Measurements from ENCODE around the gene TBC1D16.

TBC1D16 gene

DNA sequence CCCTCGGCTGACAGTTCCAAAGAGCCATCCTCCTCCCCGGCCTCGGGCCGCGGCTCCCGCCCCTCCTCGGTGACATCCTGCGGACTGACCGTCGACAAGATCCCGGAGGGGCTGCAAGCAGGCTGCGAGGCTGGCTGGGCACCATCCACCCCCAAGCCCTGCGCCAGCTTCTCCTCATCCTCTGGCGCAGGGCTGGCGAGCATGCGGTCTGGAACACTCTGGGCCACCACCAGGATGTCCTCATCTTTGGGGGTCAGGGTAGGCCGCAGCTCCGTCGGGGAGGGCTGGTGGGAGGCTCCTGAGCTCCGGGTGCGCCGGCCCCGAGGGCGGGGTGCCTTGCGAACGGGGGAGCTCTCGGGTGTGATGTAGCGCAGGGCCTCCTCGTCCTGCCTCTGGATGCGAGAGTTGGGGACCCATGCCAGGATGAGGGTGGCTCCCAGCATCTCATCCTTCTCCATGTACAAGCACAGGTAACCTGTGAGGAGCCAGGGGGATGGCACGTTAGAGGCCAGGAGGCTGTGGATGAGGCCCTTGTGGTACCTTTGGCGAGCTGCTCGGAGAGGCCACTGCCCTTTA, 25.3 kb downstream of the TBC1D16 start:
- no peaks in the 10 kb centered on the region for H3K36me3 ChIP-seq (ENCODE audit: control insufficient read depth, insufficient read depth, low read length)
- no peaks in the 10 kb centered on the region for H3K27me3 ChIP-seq (ENCODE audit: control insufficient read depth, insufficient read depth, low read length, poor library complexity, severe bottlenecking)
- 94 to 95% methylated on average over 33 of the region's 33 CpGs for WGBS, 2 experiments
- no peaks in the 10 kb centered on the region for H3K9me3 ChIP-seq (ENCODE audit: control insufficient read depth, low read length)
- no peak overlapping the region for H3K4me3 ChIP-seq (ENCODE audit: insufficient read depth, low read depth, low read length)
- no peaks in the 10 kb centered on the region for H3K4me1 ChIP-seq (ENCODE audit: control insufficient read depth, insufficient read depth, low read length)
- no peak overlapping the region for H3K27ac ChIP-seq (ENCODE audit: insufficient read depth, low read depth, low read length, poor library complexity, severe bottlenecking)

GRCh38 chr17:80009391-80010282, 26.0 kb downstream of the TBC1D16 start:
- H3K27me3 ChIP-seq (ENCODE audit: control insufficient read depth, insufficient read depth, low read length, poor library complexity, severe bottlenecking), result no peaks in the 10 kb centered on the region
- no peak overlapping the region for H3K27ac ChIP-seq (ENCODE audit: insufficient read depth, low read depth, low read length, poor library complexity, severe bottlenecking)
- H3K9me3 ChIP-seq (ENCODE audit: control insufficient read depth, low read length), result no peaks in the 10 kb centered on the region
- WGBS, 2 experiments, result 95 to 96% methylated on average over 34 of the region's 34 CpGs
- H3K4me3 ChIP-seq (ENCODE audit: insufficient read depth, low read depth, low read length), result no peak overlapping the region
- H3K4me1 ChIP-seq (ENCODE audit: control insufficient read depth, insufficient read depth, low read length), result no peaks in the 10 kb centered on the region
- no peaks in the 10 kb centered on the region for H3K36me3 ChIP-seq (ENCODE audit: control insufficient read depth, insufficient read depth, low read length)

DNA sequence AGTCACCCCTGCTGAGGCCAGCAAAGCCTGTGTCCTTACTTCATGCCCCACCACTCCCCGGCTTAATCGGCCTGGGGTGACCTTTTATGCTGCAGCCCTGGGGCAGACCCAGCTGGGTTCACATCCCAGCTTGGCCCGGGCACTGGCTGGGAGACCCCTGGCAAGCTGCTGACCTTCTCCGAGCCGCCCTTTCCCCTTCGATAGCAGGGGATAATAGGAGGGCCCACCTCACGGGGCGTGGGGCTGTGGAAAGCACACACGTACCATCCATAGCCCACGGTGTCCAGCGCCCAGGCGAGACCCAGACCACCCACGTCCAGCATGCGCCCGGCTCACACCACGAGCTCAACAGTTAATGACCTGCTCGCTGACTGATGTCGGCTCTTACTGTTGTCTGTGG, 26.8 kb downstream of the TBC1D16 start:
- Histone ChIP-seq H3K9me3 (ENCODE audit: control insufficient read depth, low read length) (no peaks in the 10 kb centered on the region), H3K4me1 (ENCODE audit: control insufficient read depth, insufficient read depth, low read length) (no peaks in the 10 kb centered on the region), H3K4me3 (ENCODE audit: insufficient read depth, low read depth, low read length) (no peak overlapping the region), H3K27ac (ENCODE audit: insufficient read depth, low read depth, low read length, poor library complexity, severe bottlenecking) (no peak overlapping the region), H3K36me3 (ENCODE audit: control insufficient read depth, insufficient read depth, low read length) (no peaks in the 10 kb centered on the region), H3K27me3 (ENCODE audit: control insufficient read depth, insufficient read depth, low read length, poor library complexity, severe bottlenecking) (no peaks in the 10 kb centered on the region)
- 89 to 90% methylated on average over 18 of the region's 18 CpGs for WGBS, 2 experiments

GRCh38 chr17:80008383-80008840, 27.3 kb downstream of the TBC1D16 start:
- no peaks in the 10 kb centered on the region for H3K36me3 ChIP-seq (ENCODE audit: control insufficient read depth, insufficient read depth, low read length)
- H3K27ac ChIP-seq (ENCODE audit: insufficient read depth, low read depth, low read length, poor library complexity, severe bottlenecking), result no peak overlapping the region
- no peak overlapping the region for H3K4me3 ChIP-seq (ENCODE audit: insufficient read depth, low read depth, low read length)
- WGBS, 2 experiments, result 34 to 35% methylated on average over 17 of the region's 17 CpGs
- no peaks in the 10 kb centered on the region for H3K27me3 ChIP-seq (ENCODE audit: control insufficient read depth, insufficient read depth, low read length, poor library complexity, severe bottlenecking)
- H3K4me1 ChIP-seq (ENCODE audit: control insufficient read depth, insufficient read depth, low read length), result no peaks in the 10 kb centered on the region
- no peaks in the 10 kb centered on the region for H3K9me3 ChIP-seq (ENCODE audit: control insufficient read depth, low read length)

DNA sequence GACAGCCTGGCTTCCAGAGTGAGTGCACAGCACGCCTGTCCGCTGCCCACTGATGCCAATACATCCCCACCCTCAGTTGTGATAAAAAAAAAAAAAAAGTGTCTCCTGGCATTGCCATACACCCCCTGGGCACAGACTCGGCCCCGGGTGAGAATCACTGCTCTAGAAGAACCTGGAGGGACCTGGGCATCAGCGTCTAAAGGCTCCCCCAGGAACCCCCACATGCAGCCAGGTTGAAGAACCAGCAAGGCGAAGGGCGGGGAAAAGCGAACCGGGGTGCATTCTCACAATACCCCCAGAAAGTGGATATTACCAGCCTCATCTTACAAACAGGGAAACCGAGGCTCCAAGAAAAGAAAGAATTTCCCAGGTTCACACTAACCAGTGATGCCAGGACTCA, 27.7 kb downstream of the TBC1D16 start:
- 89 to 91% methylated on average over 10 of the region's 10 CpGs for WGBS, 2 experiments
- no peaks in the 10 kb centered on the region for H3K27me3 ChIP-seq (ENCODE audit: control insufficient read depth, insufficient read depth, low read length, poor library complexity, severe bottlenecking)

DNA sequence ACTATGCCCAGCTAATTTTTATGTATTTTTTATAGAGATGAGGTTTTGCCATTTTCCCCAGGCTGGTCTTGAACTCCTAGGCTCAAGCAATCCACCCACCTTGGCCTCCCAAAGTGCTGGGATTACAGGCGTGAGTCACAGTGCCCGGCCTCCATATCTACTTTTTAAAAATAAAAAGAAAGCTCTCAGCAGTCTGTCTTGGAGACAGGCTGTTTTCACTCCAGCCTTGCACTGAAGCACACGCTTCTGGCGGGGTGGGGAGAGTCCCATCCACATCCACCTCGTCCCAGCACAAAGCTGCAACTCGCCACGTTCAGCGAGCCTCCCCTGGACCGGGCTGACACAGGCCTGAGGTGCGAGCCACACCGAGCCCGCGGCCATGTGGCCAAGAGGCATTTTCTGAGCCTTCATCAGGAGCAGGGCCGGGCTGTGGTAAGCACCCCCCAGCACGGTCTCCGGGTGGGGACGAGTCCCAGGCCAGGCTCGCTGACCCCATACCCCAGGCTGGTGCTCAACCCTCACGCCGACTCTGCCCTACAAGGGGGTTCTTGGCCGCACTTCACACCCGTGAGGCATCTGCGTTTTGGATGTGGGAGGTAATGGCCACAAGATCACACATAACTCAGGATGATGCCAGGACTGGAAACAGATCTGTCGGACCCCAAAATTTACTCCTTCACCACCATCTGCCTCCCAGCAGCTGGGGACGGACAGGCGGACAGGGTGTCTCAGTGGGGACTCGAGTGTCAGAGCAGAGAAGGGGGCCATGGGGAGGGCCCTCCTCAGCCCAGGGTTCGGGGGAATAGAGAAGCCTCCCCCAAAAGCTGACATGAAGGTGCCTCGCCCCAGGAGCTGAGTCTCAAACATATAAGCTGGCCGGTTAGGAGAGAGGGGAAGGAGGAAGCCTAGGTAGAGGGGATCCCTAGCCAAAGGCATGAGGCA, 28.6 kb downstream of the TBC1D16 start:
- Histone ChIP-seq H3K9me3 (ENCODE audit: control insufficient read depth, low read length) (no peaks in the 10 kb centered on the region), H3K4me3 (ENCODE audit: insufficient read depth, low read depth, low read length) (no peak overlapping the region), H3K36me3 (ENCODE audit: control insufficient read depth, insufficient read depth, low read length) (no peaks in the 10 kb centered on the region), H3K27ac (ENCODE audit: insufficient read depth, low read depth, low read length, poor library complexity, severe bottlenecking) (no peak overlapping the region), H3K4me1 (ENCODE audit: control insufficient read depth, insufficient read depth, low read length) (no peaks in the 10 kb centered on the region), H3K27me3 (ENCODE audit: control insufficient read depth, insufficient read depth, low read length, poor library complexity, severe bottlenecking) (no peaks in the 10 kb centered on the region)
- WGBS, 2 experiments, result 94 to 95% methylated on average over 30 of the region's 30 CpGs

More for the DNA sequence above, 27.7 kb downstream of the TBC1D16 start:
- Histone ChIP-seq H3K36me3 (ENCODE audit: control insufficient read depth, insufficient read depth, low read length) (no peaks in the 10 kb centered on the region), H3K27ac (ENCODE audit: insufficient read depth, low read depth, low read length, poor library complexity, severe bottlenecking) (no peak overlapping the region), H3K9me3 (ENCODE audit: control insufficient read depth, low read length) (no peaks in the 10 kb centered on the region), H3K4me1 (ENCODE audit: control insufficient read depth, insufficient read depth, low read length) (no peaks in the 10 kb centered on the region), H3K4me3 (ENCODE audit: insufficient read depth, low read depth, low read length) (no peak overlapping the region)

GRCh38 chr17:80006339-80006720, 29.3 kb downstream of the TBC1D16 start:
- H3K9me3 ChIP-seq (ENCODE audit: control insufficient read depth, low read length), result no peaks in the 10 kb centered on the region
- H3K27ac ChIP-seq (ENCODE audit: insufficient read depth, low read depth, low read length, poor library complexity, severe bottlenecking), result no peak overlapping the region
- H3K36me3 ChIP-seq (ENCODE audit: control insufficient read depth, insufficient read depth, low read length), result no peaks in the 10 kb centered on the region
- H3K4me3 ChIP-seq (ENCODE audit: insufficient read depth, low read depth, low read length), result no peak overlapping the region
- H3K4me1 ChIP-seq (ENCODE audit: control insufficient read depth, insufficient read depth, low read length), result no peaks in the 10 kb centered on the region
- WGBS, 2 experiments, result 64 to 66% methylated on average over 8 of the region's 8 CpGs
- H3K27me3 ChIP-seq (ENCODE audit: control insufficient read depth, insufficient read depth, low read length, poor library complexity, severe bottlenecking), result no peaks in the 10 kb centered on the region

DNA sequence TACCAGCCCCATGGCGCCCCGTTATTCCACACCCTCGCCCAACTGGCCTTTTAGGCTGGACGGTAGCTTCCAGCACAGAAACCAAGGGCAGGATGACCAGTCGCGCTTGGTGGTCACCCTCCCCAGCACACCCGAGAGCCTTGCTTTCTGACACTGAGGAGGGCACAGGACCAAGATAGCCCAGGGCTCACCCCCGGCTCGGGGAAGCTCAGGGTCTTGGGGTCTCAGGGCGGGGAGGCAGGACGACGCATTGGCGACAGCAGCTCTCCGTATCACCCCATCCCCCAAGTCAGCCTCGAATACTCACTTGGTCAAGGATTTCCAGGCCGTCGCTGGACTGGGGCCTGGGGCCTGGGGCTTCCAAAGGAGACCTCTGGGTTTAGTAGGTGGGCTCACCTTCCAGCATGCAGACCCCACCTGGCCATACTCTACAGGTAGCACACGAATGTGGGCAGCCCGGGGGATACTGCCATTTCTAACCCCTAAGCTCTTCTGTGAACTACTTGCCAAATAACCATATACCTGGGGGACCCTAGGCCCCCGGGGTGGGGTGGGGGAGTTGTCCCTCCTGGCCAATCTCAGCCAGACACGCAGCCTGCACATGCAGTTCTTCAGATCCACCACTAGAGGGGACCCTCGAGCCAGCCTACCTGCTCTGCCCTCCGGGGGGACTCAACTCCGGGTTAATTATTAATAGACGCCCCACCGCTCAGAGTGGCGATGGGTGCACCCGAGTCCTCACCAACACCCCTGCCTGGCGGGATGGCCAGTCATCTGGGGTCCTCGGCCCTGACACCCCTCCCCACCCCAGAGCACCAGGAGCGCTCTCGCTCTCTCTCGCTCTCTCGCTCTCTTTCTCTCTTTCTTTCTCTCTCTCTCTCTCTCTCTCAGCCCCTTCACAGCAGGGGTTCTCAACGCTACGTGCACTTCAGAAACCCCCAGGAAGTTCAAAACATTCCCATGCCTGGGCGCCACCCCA, 30.0 kb downstream of the TBC1D16 start:
- Histone ChIP-seq H3K36me3 (ENCODE audit: control insufficient read depth, insufficient read depth, low read length) (no peaks in the 10 kb centered on the region), H3K4me3 (ENCODE audit: insufficient read depth, low read depth, low read length) (no peak overlapping the region), H3K9me3 (ENCODE audit: control insufficient read depth, low read length) (no peaks in the 10 kb centered on the region), H3K27ac (ENCODE audit: insufficient read depth, low read depth, low read length, poor library complexity, severe bottlenecking) (no peak overlapping the region), H3K4me1 (ENCODE audit: control insufficient read depth, insufficient read depth, low read length) (no peaks in the 10 kb centered on the region), H3K27me3 (ENCODE audit: control insufficient read depth, insufficient read depth, low read length, poor library complexity, severe bottlenecking) (no peaks in the 10 kb centered on the region)
- 56 to 59% methylated on average over 37 of the region's 37 CpGs for WGBS, 2 experiments

DNA sequence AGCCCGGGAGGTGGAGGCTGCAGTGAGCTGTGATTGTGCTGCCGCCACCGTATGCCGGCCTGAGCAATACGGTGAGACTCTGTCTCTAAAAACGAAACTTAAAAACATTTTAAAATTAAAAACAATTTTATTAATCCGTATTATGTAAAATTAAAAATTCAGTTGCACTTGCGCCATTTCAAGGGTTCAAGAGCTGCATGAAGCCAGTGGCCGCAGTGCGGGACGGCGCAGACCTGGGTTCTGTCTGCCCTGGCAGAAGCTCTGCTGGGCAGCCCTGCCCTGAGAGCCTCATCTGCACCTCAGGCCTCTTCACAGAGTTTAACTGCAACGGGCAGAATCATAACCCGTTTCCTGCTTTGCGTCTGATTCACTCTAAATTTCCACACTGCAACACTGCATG, 31.7 kb downstream of the TBC1D16 start:
- WGBS, 2 experiments, result 97 to 98% methylated on average over 15 of the region's 15 CpGs

More for the DNA sequence above, 31.7 kb downstream of the TBC1D16 start:
- Histone ChIP-seq H3K9me3 (ENCODE audit: control insufficient read depth, low read length) (no peaks in the 10 kb centered on the region), H3K4me3 (ENCODE audit: insufficient read depth, low read depth, low read length) (no peak overlapping the region), H3K36me3 (ENCODE audit: control insufficient read depth, insufficient read depth, low read length) (no peaks in the 10 kb centered on the region), H3K27ac (ENCODE audit: insufficient read depth, low read depth, low read length, poor library complexity, severe bottlenecking) (no peak overlapping the region), H3K27me3 (ENCODE audit: control insufficient read depth, insufficient read depth, low read length, poor library complexity, severe bottlenecking) (no peaks in the 10 kb centered on the region), H3K4me1 (ENCODE audit: control insufficient read depth, insufficient read depth, low read length) (no peaks in the 10 kb centered on the region)
